GM18508 (cell line): ENCODE measurements around the gene OBSL1.

ENCODE experiments used
- ATAC-seq: cut with Tn5 transposase; IDR thresholded peaks from one replicate; pipeline ENCODE4 v1.9.1; 2021; ENCODE audit warnings: moderate number of reproducible peaks; ENCODE audit not compliant: insufficient read depth, unreplicated experiment

Gene OBSL1

GRCh38 chr2:219571311-219572236, at the start of gene OBSL1:
TSS of gene OBSL1 (minus strand) at chr2:219571539. CDS start at chr2:219571232, 307 bp downstream.
- ATAC-seq = no peak

GRCh38 chr2:219620546-219620945, 49.2 kb upstream of the OBSL1 start:
- no peak for ATAC-seq

- ATAC-seq = no peak
These were observed 47.9 kb upstream of the OBSL1 start for GRCh38 chr2:219619235-219619634.

GRCh38 chr2:219618733-219619122, 47.4 kb upstream of the OBSL1 start:
- no peak for ATAC-seq

GRCh38 chr2:219616550-219616949, 45.2 kb upstream of the OBSL1 start:
- no peak for ATAC-seq

DNA sequence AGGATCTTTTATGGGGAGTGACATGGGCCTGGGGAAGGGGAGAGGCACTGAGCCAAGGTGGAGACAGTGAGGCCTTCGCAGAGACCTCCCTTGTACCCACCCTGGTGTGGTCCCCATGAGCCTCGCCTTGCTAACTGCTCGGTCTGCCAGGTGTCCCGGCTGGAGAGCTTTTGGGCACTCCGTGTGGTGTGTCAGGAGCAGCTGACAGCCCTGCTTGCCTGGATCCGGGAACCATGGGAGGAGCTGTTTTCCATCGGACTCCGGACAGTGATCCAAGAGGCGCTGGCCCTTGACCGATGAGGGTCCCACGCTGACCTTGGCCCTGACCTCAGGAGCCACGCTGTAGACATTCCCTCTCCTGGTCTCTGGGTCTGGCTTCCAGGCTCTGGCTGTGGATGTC, 44.6 kb upstream of the OBSL1 start:
- ATAC-seq = no peak

- ATAC-seq = no peak
These were observed 43.7 kb upstream of the OBSL1 start for GRCh38 chr2:219615036-219615435.

DNA sequence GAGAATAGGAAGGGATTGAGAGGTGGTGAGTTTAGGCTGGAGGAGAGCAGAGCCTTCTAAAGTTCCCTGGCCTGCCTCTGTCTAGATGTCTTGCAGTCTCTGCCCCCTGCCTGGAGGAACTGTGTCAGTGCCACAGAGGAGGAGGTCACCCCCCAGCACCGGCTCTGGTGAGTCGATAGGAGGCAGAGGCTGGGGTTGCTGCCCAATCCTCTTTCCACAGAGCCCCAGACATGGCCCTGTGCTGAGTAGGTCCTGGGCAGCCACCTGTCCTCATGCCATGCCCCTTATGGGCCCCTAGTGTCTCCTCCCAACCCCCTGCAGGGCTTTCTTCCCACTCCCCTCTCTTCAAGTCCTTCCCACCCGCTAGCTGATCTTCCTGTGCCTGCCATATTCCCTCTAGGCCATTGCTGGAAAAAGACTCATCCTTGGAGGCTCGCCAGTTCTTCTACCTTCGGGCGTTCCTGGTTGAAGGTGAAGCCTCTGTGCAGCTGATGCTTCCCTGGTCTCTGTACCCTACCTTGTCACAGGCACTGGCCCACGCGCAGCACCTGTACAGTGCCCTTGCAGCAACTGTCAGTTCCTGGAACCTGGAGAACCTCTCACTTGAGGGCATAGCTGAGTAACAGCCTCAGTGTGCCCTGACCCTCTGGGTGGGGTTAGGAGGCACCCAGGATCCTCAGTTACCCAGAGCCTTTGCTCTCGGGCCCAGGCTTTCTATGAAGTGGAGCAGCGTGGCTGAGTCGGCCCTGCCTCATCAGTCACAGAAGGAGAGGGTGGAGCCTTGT, 42.9 kb upstream of the OBSL1 start:
- no peak for ATAC-seq

GRCh38 chr2:219613461-219614070, 42.2 kb upstream of the OBSL1 start:
- no peak for ATAC-seq

GRCh38 chr2:219612577-219613286, 41.4 kb upstream of the OBSL1 start:
- ATAC-seq = no peak

GRCh38 chr2:219611866-219612576, 40.7 kb upstream of the OBSL1 start:
- ATAC-seq = no peak

DNA sequence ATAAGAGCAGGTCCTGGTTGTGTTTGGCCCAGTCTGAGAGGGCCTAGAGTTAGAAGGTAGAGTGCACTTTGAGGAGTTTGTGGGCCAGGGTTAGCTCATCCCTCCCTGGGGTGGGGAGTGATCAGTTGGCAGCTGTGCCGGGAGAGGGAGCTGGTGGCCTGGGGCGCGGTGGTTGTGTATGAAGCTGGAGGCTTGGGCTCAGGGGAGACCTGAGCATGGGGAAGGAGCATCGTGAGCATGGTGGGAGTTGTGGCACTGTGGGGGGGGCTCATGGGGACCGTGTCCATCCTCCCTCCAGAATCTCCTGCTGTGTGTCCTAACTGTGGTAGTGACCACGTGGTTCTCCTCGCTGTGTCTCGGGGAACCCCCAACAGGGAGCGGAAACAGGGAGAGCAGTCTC, 40.0 kb upstream of the OBSL1 start:
- no peak for ATAC-seq

DNA sequence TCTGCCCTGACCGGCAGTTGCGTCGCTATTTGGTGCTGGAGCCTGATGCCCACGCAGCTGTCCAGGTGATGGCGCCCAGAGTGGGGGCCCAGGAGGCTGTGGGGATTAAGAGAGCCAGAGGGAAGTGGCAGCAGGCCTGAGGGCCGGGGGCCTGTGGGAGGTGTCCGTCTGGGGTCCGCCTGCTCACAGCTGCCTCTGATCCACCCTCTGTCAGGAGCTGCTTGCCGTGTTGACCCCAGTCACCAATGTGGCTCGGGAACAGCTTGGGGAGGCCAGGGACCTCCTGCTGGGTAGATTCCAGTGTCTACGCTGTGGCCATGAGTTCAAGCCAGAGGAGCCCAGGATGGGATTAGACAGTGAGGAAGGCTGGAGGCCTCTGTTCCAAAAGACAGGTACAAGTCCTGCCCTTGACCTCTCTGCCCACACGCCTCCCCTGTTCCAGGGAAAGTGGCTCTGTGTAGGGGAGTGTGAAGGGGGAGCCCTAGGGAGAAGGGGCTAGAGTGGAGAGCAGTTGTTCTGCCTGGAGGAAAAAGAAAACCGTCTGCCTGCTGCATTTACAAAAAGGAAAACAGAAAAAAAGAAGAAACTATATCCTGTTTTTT, 37.9 kb upstream of the OBSL1 start:
- no peak for ATAC-seq

- no peak for ATAC-seq
These were observed 37.1 kb upstream of the OBSL1 start for GRCh38 chr2:219608399-219608964.

DNA sequence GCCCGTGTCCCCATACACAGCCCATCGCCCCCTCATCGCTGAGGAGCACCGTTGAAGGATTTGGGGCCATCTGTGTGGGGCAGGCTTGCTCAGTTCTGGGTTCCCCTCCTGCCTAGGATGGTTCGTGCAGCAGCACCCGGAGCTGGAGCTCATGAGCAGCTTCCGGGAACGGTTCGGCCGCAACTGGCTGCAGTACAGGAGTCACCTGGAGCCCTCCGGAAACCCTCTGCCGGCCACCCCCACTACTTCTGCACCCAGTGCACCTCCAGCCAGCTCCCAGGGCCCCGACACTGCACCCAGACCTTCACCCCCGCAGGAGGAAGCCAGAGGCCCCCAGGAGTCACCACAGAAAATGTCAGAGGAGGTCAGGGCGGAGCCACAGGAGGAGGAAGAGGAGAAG, 36.6 kb upstream of the OBSL1 start:
- no peak for ATAC-seq

GRCh38 chr2:219605607-219605954, 34.2 kb upstream of the OBSL1 start:
- no peak for ATAC-seq

GRCh38 chr2:219603771-219604170, 32.4 kb upstream of the OBSL1 start:
- ATAC-seq = no peak

DNA sequence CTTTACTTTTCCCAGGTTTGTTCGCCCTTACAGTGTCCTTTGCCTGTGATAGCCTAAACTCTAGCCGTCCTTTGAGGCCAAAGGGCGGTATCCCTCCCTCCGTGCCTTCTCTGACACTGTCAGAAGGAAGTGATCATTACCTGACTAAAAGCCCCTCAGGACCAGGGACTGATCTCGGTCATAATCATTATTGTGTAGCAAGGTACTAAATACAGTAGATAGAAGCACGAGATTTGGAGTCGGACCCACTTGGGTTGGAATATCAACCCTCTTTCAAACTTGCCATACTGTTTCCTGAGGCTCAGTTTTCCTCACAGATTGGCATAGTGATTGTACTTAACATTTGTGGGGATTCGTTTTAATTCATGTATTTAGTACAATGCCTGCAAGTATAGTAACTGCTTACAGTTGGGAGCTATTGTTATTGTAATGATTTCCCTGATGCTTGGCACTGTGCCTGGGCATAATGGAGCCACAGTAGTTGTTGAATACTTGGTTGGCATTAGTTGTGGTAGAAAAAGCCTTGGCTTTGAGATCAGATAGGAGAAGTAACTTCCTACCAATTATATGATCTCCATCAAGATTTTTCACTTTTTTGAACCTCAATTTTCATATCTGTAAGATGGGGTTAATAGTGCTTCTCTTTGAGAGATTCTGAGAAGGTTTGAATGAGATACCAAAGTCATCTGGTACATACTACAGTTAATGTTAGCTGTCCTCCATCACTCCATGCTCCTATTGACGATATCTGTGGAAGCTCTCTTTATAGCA, 27.2 kb upstream of the OBSL1 start:
- ATAC-seq = peak; percentile 20
